MCF 10A (cell line): ENCODE measurements around the gene ZNF436. TPM values are rescaled to one million over a fixed set of nuclear protein-coding genes. Genes with fewer than 3 reads are reported as not detected.

Experiments used
- BruUV-seq: library from RNA; stranded (reverse); fragments of 400-500 nt; replicated peaks from 2 replicates; lab custom pipeline; 2021; lab: Mats Ljungman, UMichigan
- CTCF ChIA-PET: fragments of 300-600 bp; sonication (Branson Sonifier 250); formaldehyde crosslinking; extraction: SDS; loops from one replicate; lab custom pipeline; 2021; ENCODE audit warnings: antibody characterized with exemption, inconsistent platforms; lab: Yijun Ruan, JAX
- POLR2A ChIA-PET: fragments of 300-600, 350-650 bp; sonication (Branson Sonifier 250); formaldehyde crosslinking; extraction: SDS; loops from one replicate; lab custom pipeline; 2020; ENCODE audit warnings: antibody characterized with exemption, inconsistent platforms; lab: Yijun Ruan, JAX
- DNase-seq: peaks from one replicate; pipeline ENCODE4 v3.0.0-alpha.2; 2018; ENCODE audit not compliant: unreplicated experiment
- H3K27ac Mint-ChIP-seq: one replicate; pipeline ENCODE4 v1.8.0; 2022; ENCODE audit warnings: mild to moderate bottlenecking, low read depth, mixed read lengths; ENCODE audit not compliant: unreplicated experiment
- H3K27me3 Mint-ChIP-seq: one replicate; pipeline ENCODE4 v1.8.0; 2022; ENCODE audit warnings: mixed read lengths; ENCODE audit not compliant: insufficient read depth, unreplicated experiment
- H3K36me3 Mint-ChIP-seq: one replicate; pipeline ENCODE4 v1.8.0; 2022; ENCODE audit warnings: mild to moderate bottlenecking, moderate library complexity, mixed read lengths; ENCODE audit not compliant: insufficient read depth, unreplicated experiment
- H3K4me1 Mint-ChIP-seq: one replicate; pipeline ENCODE4 v1.8.0; 2022; ENCODE audit warnings: mixed read lengths; ENCODE audit not compliant: insufficient read depth, unreplicated experiment
- H3K4me3 Mint-ChIP-seq: one replicate; pipeline ENCODE4 v1.8.0; 2022; ENCODE audit warnings: mild to moderate bottlenecking, moderate library complexity, mixed read lengths; ENCODE audit not compliant: unreplicated experiment
- H3K9me3 Mint-ChIP-seq: one replicate; pipeline ENCODE4 v1.8.0; 2022; ENCODE audit warnings: mixed read lengths; ENCODE audit not compliant: unreplicated experiment
- intact Hi-C: fragments of 100-400 bp; cut with micrococcal nuclease; formaldehyde crosslinking; loops from 2 replicates; pipeline ENCODE4 v1.14.1; 2022
- total RNA-seq: library from RNA; stranded (reverse); gene quantifications from 2 replicates; pipeline ENCODE4 v1.2.3, GENCODE V29; 2022
- TF ChIP-seq, protein P1 (sequence below): fragments of 200-600 bp; IDR thresholded peaks from one replicate; pipeline ENCODE4 v1.8.0; 2022; ENCODE audit warnings: antibody characterized with exemption, mild to moderate bottlenecking; ENCODE audit not compliant: unreplicated experiment

Gene ZNF436
- total RNA-seq, 1 experiment from 2014 or later, result 6.5 TPM

DNA sequence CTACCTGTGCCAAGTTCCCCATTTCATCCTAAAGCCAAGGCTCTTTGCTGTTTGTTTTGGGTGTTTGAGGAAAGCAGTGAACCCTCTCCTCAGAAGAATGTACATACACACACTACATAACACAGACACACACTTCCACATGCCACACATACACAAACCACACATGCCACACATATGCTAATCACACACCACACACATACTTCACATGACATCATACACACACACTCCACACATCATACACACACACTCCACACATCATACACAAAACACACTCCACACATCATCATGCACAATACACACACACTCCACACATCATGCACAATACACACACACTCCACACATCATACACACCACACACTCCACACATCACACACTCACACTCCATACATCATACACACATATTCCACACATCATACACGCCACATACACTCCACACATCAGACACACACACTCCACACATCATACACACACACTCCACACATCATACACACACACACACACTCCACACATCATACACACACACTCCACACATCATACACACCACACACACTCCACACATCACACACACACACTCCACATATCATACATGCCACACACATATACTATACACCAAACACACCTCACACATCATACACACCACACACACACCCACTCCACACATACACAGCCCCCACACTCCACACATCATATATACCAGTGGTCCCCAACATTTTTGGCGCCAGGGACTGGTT is 22.7 kb upstream of the ZNF436 start:
- Mint-ChIP-seq H3K4me3 (no peak overlapping the region), H3K36me3 (no peaks in the 10 kb centered on the region), H3K27ac (no peak overlapping the region), H3K4me1 (no peaks in the 10 kb centered on the region), H3K27me3 (no peaks in the 10 kb centered on the region), H3K9me3 (no peaks in the 10 kb centered on the region)
- intact Hi-C loops, result no loop called here
- ChIA-PET POLR2A (no interaction called here), CTCF (no interaction called here)
- TF ChIP-seq, protein P1, sequence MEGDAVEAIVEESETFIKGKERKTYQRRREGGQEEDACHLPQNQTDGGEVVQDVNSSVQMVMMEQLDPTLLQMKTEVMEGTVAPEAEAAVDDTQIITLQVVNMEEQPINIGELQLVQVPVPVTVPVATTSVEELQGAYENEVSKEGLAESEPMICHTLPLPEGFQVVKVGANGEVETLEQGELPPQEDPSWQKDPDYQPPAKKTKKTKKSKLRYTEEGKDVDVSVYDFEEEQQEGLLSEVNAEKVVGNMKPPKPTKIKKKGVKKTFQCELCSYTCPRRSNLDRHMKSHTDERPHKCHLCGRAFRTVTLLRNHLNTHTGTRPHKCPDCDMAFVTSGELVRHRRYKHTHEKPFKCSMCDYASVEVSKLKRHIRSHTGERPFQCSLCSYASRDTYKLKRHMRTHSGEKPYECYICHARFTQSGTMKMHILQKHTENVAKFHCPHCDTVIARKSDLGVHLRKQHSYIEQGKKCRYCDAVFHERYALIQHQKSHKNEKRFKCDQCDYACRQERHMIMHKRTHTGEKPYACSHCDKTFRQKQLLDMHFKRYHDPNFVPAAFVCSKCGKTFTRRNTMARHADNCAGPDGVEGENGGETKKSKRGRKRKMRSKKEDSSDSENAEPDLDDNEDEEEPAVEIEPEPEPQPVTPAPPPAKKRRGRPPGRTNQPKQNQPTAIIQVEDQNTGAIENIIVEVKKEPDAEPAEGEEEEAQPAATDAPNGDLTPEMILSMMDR, result no peak
- no TSS peak for BruUV-seq
- no peak for DNase-seq

DNA sequence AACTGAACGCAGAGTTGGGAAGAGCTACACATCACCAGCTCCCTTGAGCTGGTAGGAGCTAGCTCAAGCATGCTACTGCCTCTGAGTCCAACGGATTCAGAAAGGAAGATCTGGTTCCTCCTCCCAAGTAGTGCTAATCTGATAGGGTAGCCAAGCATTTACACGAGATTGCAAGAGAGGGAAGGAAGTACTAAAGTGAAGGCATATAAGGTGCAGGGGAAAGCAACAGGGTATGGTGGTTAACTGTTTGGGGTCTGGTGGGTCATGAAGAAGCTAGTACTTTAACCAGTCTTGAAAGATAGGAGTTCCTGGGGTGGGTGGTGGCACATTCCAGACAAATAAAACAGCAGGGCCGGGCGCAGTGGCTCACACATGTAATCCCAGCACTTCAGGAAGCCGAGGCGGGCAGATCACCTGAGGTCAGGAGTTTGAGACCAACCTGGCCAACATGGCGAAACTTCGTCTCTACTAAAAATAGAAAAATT is 20.2 kb upstream of the ZNF436 start:
- peaks cover 2% of the 10 kb centered on the region for H3K4me1 Mint-ChIP-seq
- no peaks in the 10 kb centered on the region for H3K36me3 Mint-ChIP-seq
- no peak overlapping the region for H3K27ac Mint-ChIP-seq
- no peak overlapping the region for H3K4me3 Mint-ChIP-seq
- BruUV-seq, result no TSS peak
- intact Hi-C loops, result no loop called here
- CTCF ChIA-PET, result interaction anchor here (0.6 to 1.3 kb wide), 5 partner anchors 14 to 360 kb away, joined by 3 to 5 read pairs (median 4); no protein-coding TSS in a partner anchor
- no peaks in the 10 kb centered on the region for H3K9me3 Mint-ChIP-seq
- H3K27me3 Mint-ChIP-seq, result no peaks in the 10 kb centered on the region
- TF ChIP-seq, protein P1, result no peak
- no peak for DNase-seq
- POLR2A ChIA-PET, result interaction anchor here (0.6 to 2.0 kb wide), 4 partner anchors 12 to 1355 kb away, joined by 3 to 11 read pairs (median 4); partner anchors contain the start of gene CLIC4

DNA sequence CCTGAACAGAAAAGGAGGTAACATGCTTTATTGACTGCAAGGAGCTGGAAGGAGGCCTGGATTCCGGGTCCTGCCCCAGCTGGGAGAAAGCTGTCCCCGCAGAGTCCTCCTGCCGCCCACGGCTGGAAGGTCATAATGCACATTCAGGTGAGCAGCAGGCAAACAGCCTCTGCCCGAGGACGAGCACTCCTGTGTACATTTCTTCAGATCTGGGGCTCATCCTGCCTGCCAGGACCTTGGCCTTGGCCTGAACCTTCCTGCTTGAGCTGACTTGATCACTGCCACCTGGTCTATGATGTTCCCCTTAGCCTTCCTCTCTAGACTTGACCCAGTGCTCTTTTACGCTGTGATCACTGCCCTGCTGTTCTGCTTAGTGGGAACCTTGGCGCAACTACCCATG is 17.9 kb upstream of the ZNF436 start:
- Mint-ChIP-seq H3K27ac (no peak overlapping the region), H3K36me3 (no peaks in the 10 kb centered on the region), H3K4me1 (peaks cover 19% of the 10 kb centered on the region), H3K9me3 (no peaks in the 10 kb centered on the region), H3K4me3 (no peak overlapping the region), H3K27me3 (no peaks in the 10 kb centered on the region)
- no TSS peak for BruUV-seq
- ChIA-PET POLR2A (interaction anchor here (0.6 to 5.3 kb wide), 2 partner anchors 11 to 15 kb away, joined by 6 to 65 read pairs; no protein-coding TSS in a partner anchor), CTCF (interaction anchor here (0.6 to 0.7 kb wide), 3 partner anchors 16 to 252 kb away, joined by 3 to 5 read pairs (median 4); no protein-coding TSS in a partner anchor)
- intact Hi-C loops, result no loop called here
- TF ChIP-seq, protein P1, result no peak
- no peak for DNase-seq

DNA sequence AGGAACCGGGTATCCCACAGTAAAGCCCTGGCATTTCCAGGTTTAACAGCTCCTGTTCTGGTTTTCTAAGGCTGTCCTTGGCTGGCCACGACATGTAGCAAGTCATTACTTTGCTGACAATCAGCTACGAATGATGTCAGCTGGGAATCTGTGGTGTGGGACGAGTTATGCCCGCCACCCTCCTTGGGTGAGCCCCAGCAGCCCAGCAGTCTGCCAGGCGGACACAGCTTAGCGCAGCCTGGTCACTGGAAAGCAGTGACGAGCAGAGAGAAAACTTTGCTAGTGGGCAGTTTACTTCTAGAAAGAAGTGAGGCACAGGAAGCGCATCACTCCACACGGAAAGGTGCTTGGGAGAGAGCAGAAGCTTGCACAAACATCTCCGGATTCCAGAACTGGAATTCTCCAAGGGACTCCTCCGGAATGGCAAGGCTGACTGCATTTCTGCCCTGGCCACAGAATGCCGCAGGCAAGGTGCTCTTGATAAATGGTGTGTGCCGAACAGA is 15.5 kb upstream of the ZNF436 start:
- intact Hi-C loops, result no loop called here
- ChIA-PET POLR2A (interaction anchor here (0.8 to 5.3 kb wide), 6 partner anchors 9 to 92 kb away, joined by 3 to 65 read pairs (median 4); partner anchors contain the start of genes HNRNPR and ZNF436), CTCF (interaction anchor here (0.5 to 0.6 kb wide), 2 partner anchors 291 to 462 kb away, joined by 3 read pairs; no protein-coding TSS in a partner anchor)
- H3K4me3 Mint-ChIP-seq, result no peak overlapping the region
- TF ChIP-seq, protein P1, result no peak
- no TSS peak for BruUV-seq
- no peak for DNase-seq
- H3K4me1 Mint-ChIP-seq, result peaks cover 19% of the 10 kb centered on the region
- no peaks in the 10 kb centered on the region for H3K9me3 Mint-ChIP-seq
- no peaks in the 10 kb centered on the region for H3K27me3 Mint-ChIP-seq
- no peak overlapping the region for H3K27ac Mint-ChIP-seq
- H3K36me3 Mint-ChIP-seq, result no peaks in the 10 kb centered on the region
